ENCODE results near the gene ZNF865. TPM values are rescaled to one million over a fixed set of nuclear protein-coding genes. Genes with fewer than 3 reads are reported as not detected.
A peak's percentile ranks its signal among the peaks of the same experiment; 100 is the strongest.

The ZNF865 gene
- total and polyA plus RNA-seq, 10 donors = 4.8 to 23.3 (median 14.3) TPM

DNA sequence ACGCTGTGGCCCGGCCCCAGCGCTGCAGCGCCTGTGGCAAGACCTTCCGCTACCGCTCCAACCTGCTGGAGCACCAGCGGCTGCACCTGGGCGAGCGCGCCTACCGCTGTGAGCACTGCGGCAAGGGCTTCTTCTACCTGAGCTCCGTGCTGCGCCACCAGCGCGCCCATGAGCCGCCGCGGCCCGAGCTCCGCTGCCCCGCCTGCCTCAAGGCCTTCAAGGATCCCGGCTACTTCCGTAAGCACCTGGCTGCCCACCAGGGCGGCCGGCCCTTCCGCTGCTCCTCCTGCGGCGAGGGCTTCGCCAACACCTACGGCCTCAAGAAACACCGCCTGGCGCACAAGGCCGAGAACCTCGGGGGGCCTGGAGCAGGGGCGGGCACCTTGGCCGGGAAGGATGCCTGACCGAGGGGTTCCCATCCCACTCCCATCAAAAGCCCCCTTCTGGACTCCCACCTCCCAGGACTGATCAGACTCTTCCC, 11.0 kb downstream of the ZNF865 start:
- intact Hi-C loops (cut with DNase I; ENCODE audit: low total_unique reads) = no loop called here
- peaks cover 13 to 88% (median 31%) of the 10 kb centered on the region in 6 donors for H3K4me1 ChIP-seq
- H3K4me3 ChIP-seq = no peak overlapping the region
- peaks cover 0 to 65% (median 38%) of the 10 kb centered on the region in 6 donors for H3K36me3 ChIP-seq
- no peaks in the 10 kb centered on the region for H3K27me3 ChIP-seq (replicated peaks in 1 of 7)
- 95 to 98% (median 97%) methylated on average over 28 to 38 of the region's 38 CpGs for WGBS, 5 donors
- H3K27ac ChIP-seq = peak overlapping the region in 4 of 8 donors; percentile 36 to 95 (median 84)
- H3K9me3 ChIP-seq = no peaks in the 10 kb centered on the region
- TF ChIP-seq POLR2A (IDR thresholded peaks at IDR 0.05) (no peak), POLR2AphosphoS5 (IDR thresholded peaks at IDR 0.05) (peak in 1 of 3 donors; percentile 46)
- no peak for DNase-seq

DNA sequence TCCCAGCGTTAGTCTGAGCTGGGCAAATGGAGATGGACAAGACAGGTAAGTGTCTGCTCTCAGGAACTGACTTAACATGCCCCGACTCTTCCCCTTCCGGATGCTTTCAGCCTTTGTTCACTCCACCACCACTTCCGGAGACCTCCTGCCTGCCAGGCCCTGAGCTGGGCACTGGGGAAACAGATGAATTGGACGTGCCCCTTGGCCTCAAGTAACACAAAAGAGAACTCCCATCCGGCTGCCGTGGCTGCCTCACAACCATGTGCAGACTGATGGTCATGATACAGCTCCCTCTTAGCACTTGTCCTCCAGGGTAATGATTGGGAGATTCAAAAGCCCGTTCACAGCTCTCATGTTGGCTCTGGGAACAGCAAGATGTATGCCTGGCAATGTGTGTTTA, 12.0 kb downstream of the ZNF865 start:
- H3K27me3 ChIP-seq (replicated peaks in 1 of 7) = no peaks in the 10 kb centered on the region
- H3K4me1 ChIP-seq = peaks cover 9 to 88% (median 23%) of the 10 kb centered on the region in 6 donors
- no peak overlapping the region for H3K4me3 ChIP-seq
- peak in 2 of 3 donors; percentile 39 to 49 for TF ChIP-seq POLR2AphosphoS5 (IDR thresholded peaks at IDR 0.05)
- TF ChIP-seq POLR2A (IDR thresholded peaks at IDR 0.05) = no peak
- no peak for DNase-seq
- 60 to 87% (median 78%) methylated on average over 4 to 8 of the region's 8 CpGs for WGBS, 5 donors
- intact Hi-C loops (cut with DNase I; ENCODE audit: low total_unique reads) = no loop called here
- H3K36me3 ChIP-seq = peaks cover 0 to 75% (median 45%) of the 10 kb centered on the region in 6 donors
- H3K27ac ChIP-seq = peak overlapping the region in 5 of 8 donors; percentile 36 to 95 (median 82)
- no peaks in the 10 kb centered on the region for H3K9me3 ChIP-seq

DNA sequence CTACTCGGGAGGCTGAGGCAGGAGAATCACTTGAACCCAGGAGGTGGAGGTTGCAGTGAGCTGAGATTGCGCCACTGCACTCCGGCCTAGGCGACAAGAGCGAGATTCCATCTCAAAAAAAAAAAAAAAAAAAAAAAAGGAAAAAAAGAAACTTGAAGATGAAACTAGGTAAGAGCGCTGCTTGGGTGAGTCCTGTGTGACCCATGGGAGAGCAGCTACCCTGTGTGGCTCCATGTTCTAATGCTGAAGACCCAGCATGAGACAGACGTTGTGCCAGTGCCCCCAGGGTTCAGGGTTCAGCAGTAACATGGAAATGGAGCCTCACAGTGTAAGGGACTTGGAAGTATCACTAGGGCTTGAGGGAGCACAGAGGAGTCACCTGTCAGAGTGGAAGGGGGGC, 13.0 kb downstream of the ZNF865 start:
- Histone ChIP-seq H3K4me1 (peaks cover under 1 to 88% (median 21%) of the 10 kb centered on the region in 6 donors), H3K36me3 (peaks cover 0 to 73% (median 44%) of the 10 kb centered on the region in 6 donors), H3K27me3 (replicated peaks in 1 of 7) (no peaks in the 10 kb centered on the region), H3K9me3 (no peaks in the 10 kb centered on the region), H3K4me3 (no peak overlapping the region), H3K27ac (peak overlapping the region in 4 of 8 donors; percentile 11 to 95 (median 84))
- intact Hi-C loops (cut with DNase I; ENCODE audit: low total_unique reads) = no loop called here
- TF ChIP-seq POLR2A (IDR thresholded peaks at IDR 0.05) (no peak), POLR2AphosphoS5 (IDR thresholded peaks at IDR 0.05) (no peak)
- TF ChIP-seq, protein P1, sequence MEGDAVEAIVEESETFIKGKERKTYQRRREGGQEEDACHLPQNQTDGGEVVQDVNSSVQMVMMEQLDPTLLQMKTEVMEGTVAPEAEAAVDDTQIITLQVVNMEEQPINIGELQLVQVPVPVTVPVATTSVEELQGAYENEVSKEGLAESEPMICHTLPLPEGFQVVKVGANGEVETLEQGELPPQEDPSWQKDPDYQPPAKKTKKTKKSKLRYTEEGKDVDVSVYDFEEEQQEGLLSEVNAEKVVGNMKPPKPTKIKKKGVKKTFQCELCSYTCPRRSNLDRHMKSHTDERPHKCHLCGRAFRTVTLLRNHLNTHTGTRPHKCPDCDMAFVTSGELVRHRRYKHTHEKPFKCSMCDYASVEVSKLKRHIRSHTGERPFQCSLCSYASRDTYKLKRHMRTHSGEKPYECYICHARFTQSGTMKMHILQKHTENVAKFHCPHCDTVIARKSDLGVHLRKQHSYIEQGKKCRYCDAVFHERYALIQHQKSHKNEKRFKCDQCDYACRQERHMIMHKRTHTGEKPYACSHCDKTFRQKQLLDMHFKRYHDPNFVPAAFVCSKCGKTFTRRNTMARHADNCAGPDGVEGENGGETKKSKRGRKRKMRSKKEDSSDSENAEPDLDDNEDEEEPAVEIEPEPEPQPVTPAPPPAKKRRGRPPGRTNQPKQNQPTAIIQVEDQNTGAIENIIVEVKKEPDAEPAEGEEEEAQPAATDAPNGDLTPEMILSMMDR (IDR thresholded peaks at IDR 0.05 in 8 of 11, conservative IDR thresholded peaks at IDR 0.05 in 3 of 11) = no peak
- WGBS, 5 donors = 80 to 94% (median 84%) methylated on average over 7 of the region's 7 CpGs
- DNase-seq = no peak

DNA sequence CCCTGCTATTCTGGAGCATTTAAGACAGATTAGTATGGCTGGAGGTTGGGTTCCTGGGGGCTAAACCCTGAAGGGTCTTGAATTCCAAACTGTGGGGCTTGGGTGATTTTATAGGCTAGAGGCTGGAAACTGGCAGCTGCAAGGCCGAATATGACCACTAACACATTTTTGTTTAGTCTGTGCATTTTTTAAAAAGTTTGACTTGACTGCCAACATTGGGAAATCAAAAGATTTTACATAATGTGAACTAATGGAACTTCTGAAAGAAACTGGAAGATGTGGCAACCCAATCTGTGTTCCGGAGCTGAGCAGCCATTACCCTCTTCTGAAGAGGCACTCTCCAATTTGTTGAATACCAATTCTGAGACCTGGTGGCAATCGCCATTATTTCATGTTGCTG, 13.8 kb downstream of the ZNF865 start:
- Histone ChIP-seq H3K36me3 (peaks cover 0 to 65% (median 38%) of the 10 kb centered on the region in 6 donors), H3K9me3 (no peaks in the 10 kb centered on the region), H3K4me1 (peaks cover 0 to 87% (median 26%) of the 10 kb centered on the region in 6 donors), H3K27me3 (replicated peaks in 1 of 7) (no peaks in the 10 kb centered on the region), H3K27ac (peak overlapping the region in 7 of 8 donors; percentile 8 to 95 (median 69)), H3K4me3 (no peak overlapping the region)
- WGBS, 5 donors = 54 to 80% (median 75%) methylated on average over 3 of the region's 3 CpGs
- TF ChIP-seq POLR2AphosphoS5 (IDR thresholded peaks at IDR 0.05) = no peak
- TF ChIP-seq, protein P1 (IDR thresholded peaks at IDR 0.05 in 8 of 11, conservative IDR thresholded peaks at IDR 0.05 in 3 of 11) = no peak
- TF ChIP-seq POLR2A (IDR thresholded peaks at IDR 0.05) = no peak
- DNase-seq = no peak
- intact Hi-C loops (cut with DNase I; ENCODE audit: low total_unique reads) = no loop called here

DNA sequence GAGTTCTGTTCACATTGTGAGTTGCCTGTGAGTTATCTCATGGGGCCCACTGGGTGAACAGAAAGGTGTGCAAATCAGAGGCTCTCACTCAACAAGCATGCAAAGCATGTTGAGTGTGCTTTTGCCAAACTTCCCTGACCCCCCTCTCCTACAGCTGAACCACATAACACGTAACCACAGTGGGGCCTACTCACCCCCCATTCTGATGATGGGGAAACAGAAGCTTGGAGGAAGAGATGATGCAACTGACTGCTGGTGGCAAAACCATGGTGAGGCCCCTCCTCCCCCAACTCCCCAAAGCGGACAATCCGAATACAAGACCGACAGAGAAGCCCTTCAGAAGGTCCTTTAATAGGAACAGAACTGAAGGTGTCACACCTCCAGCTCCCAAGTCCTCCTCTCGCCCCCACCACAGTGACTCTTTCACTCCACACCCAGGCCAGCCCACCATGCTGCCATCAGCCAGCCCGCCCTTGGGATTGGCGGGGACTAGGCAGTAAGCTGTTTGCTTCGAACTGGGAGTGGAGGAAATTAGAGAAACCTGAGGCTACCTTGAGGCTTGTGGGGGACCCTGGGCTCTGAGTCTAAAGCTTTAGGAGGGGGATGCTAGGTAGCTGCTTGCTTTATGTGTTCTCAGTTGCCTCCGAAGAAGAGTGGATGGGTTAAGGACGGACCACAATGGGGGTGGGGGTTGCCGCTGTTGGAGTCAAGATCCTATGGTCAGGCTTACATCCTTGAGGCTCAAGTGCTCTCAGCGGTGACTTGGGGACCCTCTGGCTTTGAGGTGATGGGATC, 15.2 kb downstream of the ZNF865 start:
- Histone ChIP-seq H3K4me3 (peak overlapping the region in 1 of 8 donors; percentile 39), H3K4me1 (peaks cover 0 to 95% (median 35%) of the 10 kb centered on the region in 6 donors), H3K27ac (peak overlapping the region in 7 of 8 donors; percentile 39 to 95 (median 69)), H3K36me3 (peaks cover 0 to 51% (median 26%) of the 10 kb centered on the region in 6 donors), H3K27me3 (replicated peaks in 1 of 7) (no peaks in the 10 kb centered on the region), H3K9me3 (no peaks in the 10 kb centered on the region)
- no peak for DNase-seq
- intact Hi-C loops (cut with DNase I; ENCODE audit: low total_unique reads) = no loop called here
- WGBS, 5 donors = 65 to 83% (median 75%) methylated on average over 12 of the region's 12 CpGs
- TF ChIP-seq POLR2AphosphoS5 (IDR thresholded peaks at IDR 0.05) (peak in 2 of 3 donors; percentile 27 to 58), POLR2A (IDR thresholded peaks at IDR 0.05) (no peak)
- TF ChIP-seq, protein P1 (IDR thresholded peaks at IDR 0.05 in 8 of 11, conservative IDR thresholded peaks at IDR 0.05 in 3 of 11) = no peak
